Breast epithelium (tissue), 3 donors: ENCODE results near the gene GPAT3.

ENCODE experiments used
- CTCF ChIP-seq, 3 donors: fragments of 450-650 bp; IDR thresholded peaks; one replicate each; pipeline ENCODE4 v1.5.1; 2016 to 2017; ENCODE audit warnings: antibody characterized with exemption in 3 of 3, mild to moderate bottlenecking in 3 of 3, moderate library complexity in 3 of 3
- POLR2A ChIP-seq: fragments of 450-650 bp; IDR thresholded peaks from one replicate; pipeline ENCODE4 v1.6.1; 2016; ENCODE audit warnings: antibody characterized with exemption, mild to moderate bottlenecking, moderate library complexity
- POLR2AphosphoS5 ChIP-seq, 3 donors: sonication (generic); formaldehyde crosslinking; IDR thresholded peaks; one replicate each; pipeline ENCODE4 v1.6.1; 2017; ENCODE audit warnings: antibody characterized with exemption in 3 of 3

- no peak for TF ChIP-seq CTCF (IDR thresholded peaks at IDR 0.05)
- TF ChIP-seq POLR2AphosphoS5 (IDR thresholded peaks at IDR 0.05) = no peak
- no peak for TF ChIP-seq POLR2A
Observed at GRCh38 chr4:83504503-83504902, 31.4 kb upstream of the GPAT3 start.
